Stimulated activated CD4-positive, alpha-beta T cell treated with anti-CD3 and anti-CD28 coated beads, Interleukin-15, amount 100 ng/mL, for 24 hours (primary cell): ENCODE measurements around the gene SLC44A4.
"Not testable (repeated sequence)": the region's sequence is repeated elsewhere in the genome, so short reads cannot be mapped to it uniquely, and the experiment has no call there.

ENCODE experiments used
- DNase-seq: peaks from one replicate; pipeline ENCODE4 v3.0.0-alpha.2; 2020

SLC44A4 gene

GRCh38 chr6:31878222-31878621 lies 575 bp downstream of the SLC44A4 start:
- DNase-seq: no peak

GRCh38 chr6:31877651-31878161 lies 1.1 kb downstream of the SLC44A4 start:
- DNase-seq: no peak

GRCh38 chr6:31877125-31877650 lies 1.6 kb downstream of the SLC44A4 start:
- DNase-seq: no peak

- no peak for DNase-seq
These were observed 2.4 kb downstream of the SLC44A4 start for GRCh38 chr6:31876357-31876756.

GRCh38 chr6:31875877-31876276 lies 2.9 kb downstream of the SLC44A4 start:
- no peak for DNase-seq

- DNase-seq: no peak
These were observed 3.8 kb downstream of the SLC44A4 start for GRCh38 chr6:31874836-31875572.

GRCh38 chr6:31874084-31874670 lies 4.6 kb downstream of the SLC44A4 start:
- DNase-seq: no peak

- no peak for DNase-seq
These were observed 7.6 kb downstream of the SLC44A4 start for GRCh38 chr6:31871046-31871659.

GRCh38 chr6:31870385-31870921 lies 8.3 kb downstream of the SLC44A4 start:
- no peak for DNase-seq

GRCh38 chr6:31869343-31869742 lies 9.5 kb downstream of the SLC44A4 start:
- no peak for DNase-seq

- DNase-seq: not testable (repeated sequence)
These were observed 10.2 kb downstream of the SLC44A4 start for GRCh38 chr6:31868658-31868971.

GRCh38 chr6:31865205-31866118 lies 13.3 kb downstream of the SLC44A4 start:
- DNase-seq: no peak

- no peak for DNase-seq
These were observed 14.0 kb downstream of the SLC44A4 start for GRCh38 chr6:31864818-31865204.

- DNase-seq: peak; percentile 12
These were observed 14.7 kb downstream of the SLC44A4 start for GRCh38 chr6:31864123-31864562.

- DNase-seq: peak; percentile 99
These were observed 16.2 kb downstream of the SLC44A4 start, which contains the start of gene NEU1 for GRCh38 chr6:31862344-31863235. NEU1 (minus strand) TSS chr6:31862821; CDS start chr6:31862776, 45 bp downstream.

- DNase-seq: no peak
These were observed 16.9 kb downstream of the SLC44A4 start for GRCh38 chr6:31861919-31862343.

GRCh38 chr6:31861150-31861549 lies 17.6 kb downstream of the SLC44A4 start:
- no peak for DNase-seq

GRCh38 chr6:31860349-31860748 lies 18.4 kb downstream of the SLC44A4 start:
- DNase-seq: no peak

GRCh38 chr6:31859923-31860322 lies 18.9 kb downstream of the SLC44A4 start:
- DNase-seq: no peak

- DNase-seq: no peak
These were observed 20.1 kb downstream of the SLC44A4 start for GRCh38 chr6:31858707-31859106.

GRCh38 chr6:31857774-31858173 lies 21.0 kb downstream of the SLC44A4 start:
- DNase-seq: not testable (repeated sequence)
